Liver (tissue), 6 donors: ENCODE measurements around the gene SFTA2. TPM values are rescaled to one million over a fixed set of nuclear protein-coding genes. Genes with fewer than 3 reads are reported as not detected.

Experiments
- CTCF ChIP-seq: fragments of 150-350 bp; IDR thresholded peaks from 2 replicates; pipeline ENCODE4 v1.5.1; 2017; ENCODE audit warnings: improper control_type of control experiment, low read depth, low read length; ENCODE audit not compliant: missing input control
- HNF4A ChIP-seq, 2 donors: conservative IDR thresholded peaks; 2 replicates each; pipeline ENCODE4 v1.6.1; 2016; ENCODE audit warnings: antibody characterized with exemption in 2 of 2, mild to moderate bottlenecking in 2 of 2
- HNF4G ChIP-seq: IDR thresholded peaks from 2 replicates; pipeline ENCODE4 v1.6.1; 2016; ENCODE audit warnings: antibody characterized with exemption
- MAX ChIP-seq: IDR thresholded peaks from 2 replicates; pipeline ENCODE4 v1.6.1; 2016; ENCODE audit warnings: antibody characterized with exemption
- SP1 ChIP-seq: IDR thresholded peaks from 2 replicates; pipeline ENCODE4 v1.6.1; 2018; ENCODE audit warnings: antibody characterized with exemption, mild to moderate bottlenecking
- YY1 ChIP-seq: IDR thresholded peaks from 2 replicates; pipeline ENCODE4 v1.6.1; 2016; ENCODE audit warnings: antibody characterized with exemption, mild to moderate bottlenecking
- polyA plus RNA-seq, 2 donors: library from polyadenylated mRNA; stranded (reverse) in 1 of 2; unstranded in 1 of 2; fragments of 200-250 nt in 1 of 2; fragments of >200 nt in 1 of 2; fragmentation: Nextera tagmentation in 1 of 2; extraction: Ambion mirVana in 1 of 2; gene quantifications; one replicate each; pipeline versions ENCODE4 v1.2.1 to v1.2.3, GENCODE V29; 2013 to 2015
- small RNA-seq: library from RNA; depleted of rRNA; stranded (forward); fragments of <200 nt; gene quantifications from one replicate; pipeline ENCODE3, GENCODE V24; 2014
- total RNA-seq, 2 donors: library from RNA; depleted of rRNA; stranded (reverse); fragments of >200 nt; gene quantifications; one replicate each; pipeline ENCODE4 v1.2.3, GENCODE V29; 2014
- donor health status: healthy.
- donor health status: healthy.
- donor health status: healthy.

Gene SFTA2
- total and polyA plus RNA-seq, 4 donors, result 0.60 TPM; not detected in 3

- TF ChIP-seq CTCF (no peak), SP1 (no peak), HNF4G (no peak), HNF4A (conservative IDR thresholded peaks at IDR 0.05) (no peak), YY1 (no peak), MAX (no peak)
Measured at GRCh38 chr6:30881392-30882203, 50.4 kb downstream of the SFTA2 start (continued).

Small RNAs within 50 kb of the gene (small RNA-seq; reads per million reads assigned to genes)
- gene RF00019, result not detected

Other genes with a start within 250 kb of the SFTA2 start
- 10 to 100 TPM; 11.4 to 11.5 TPM for gene PPP1R18, start 245.5 kb downstream of the SFTA2 start, total RNA-seq
- 10 to 100 TPM in 1 of 2 donors, 1 to 10 TPM in 1; 7.4 to 17.4 TPM for gene PPP1R18, start 245.5 kb downstream of the SFTA2 start, polyA plus RNA-seq
- 1 to 10 TPM in 1 of 2 donors, under 1 TPM in 1; 0.59 to 2.3 TPM for gene NRM, start 241.2 kb downstream of the SFTA2 start, total RNA-seq
- gene NRM, start 241.2 kb downstream of the SFTA2 start, polyA plus RNA-seq, result 1 to 10 TPM; 2.4 to 3.3 TPM
- 10 to 100 TPM in 1 of 2 donors, 1 to 10 TPM in 1; 9.0 to 15.5 TPM for gene MDC1, start 214.9 kb downstream of the SFTA2 start, total RNA-seq
- gene MDC1, start 214.9 kb downstream of the SFTA2 start, polyA plus RNA-seq, result 1 to 10 TPM; 5.9 to 7.7 TPM
- gene TUBB, start 211.8 kb downstream of the SFTA2 start, total RNA-seq, result 100 to 1,000 TPM; 197 to 533 TPM
- 100 to 1,000 TPM; 115 to 224 TPM for gene TUBB, start 211.8 kb downstream of the SFTA2 start, polyA plus RNA-seq
- 10 to 100 TPM; 38.6 to 60.5 TPM for gene FLOT1, start 189.5 kb downstream of the SFTA2 start, total RNA-seq
- 10 to 100 TPM; 58.4 to 99.8 TPM for gene FLOT1, start 189.5 kb downstream of the SFTA2 start, polyA plus RNA-seq
- gene IER3, start 187.6 kb downstream of the SFTA2 start, total RNA-seq, result 1 to 10 TPM; 1.3 to 6.5 TPM
- gene IER3, start 187.6 kb downstream of the SFTA2 start, polyA plus RNA-seq, result 1 to 10 TPM; 6.9 to 8.1 TPM
- 1 to 10 TPM; 4.0 to 5.3 TPM for gene DDR1, start 47.7 kb downstream of the SFTA2 start, total RNA-seq
- 1 to 10 TPM; 1.2 to 4.8 TPM for gene DDR1, start 47.7 kb downstream of the SFTA2 start, polyA plus RNA-seq
- gene GTF2H4, start 24.0 kb downstream of the SFTA2 start, total RNA-seq, result 10 to 100 TPM; 11.0 to 13.6 TPM
- gene GTF2H4, start 24.0 kb downstream of the SFTA2 start, polyA plus RNA-seq, result 10 to 100 TPM in 1 of 2 donors, 1 to 10 TPM in 1; 6.2 to 15.8 TPM
- 10 to 100 TPM; 10.2 to 23.3 TPM for gene VARS2, start 17.9 kb downstream of the SFTA2 start, total RNA-seq
- 10 to 100 TPM in 1 of 2 donors, 1 to 10 TPM in 1; 9.4 to 22.4 TPM for gene VARS2, start 17.9 kb downstream of the SFTA2 start, polyA plus RNA-seq
- under 1 TPM in 1 of 2 donors, not detected in 1; under 0.01 TPM for gene MUCL3, start 8.8 kb upstream of the SFTA2 start, total RNA-seq
- gene MUCL3, start 8.8 kb upstream of the SFTA2 start, polyA plus RNA-seq, result not detected
- not detected for gene MUC21, start 51.5 kb upstream of the SFTA2 start, total RNA-seq
- gene MUC21, start 51.5 kb upstream of the SFTA2 start, polyA plus RNA-seq, result under 1 TPM in 1 of 2 donors, not detected in 1; 0.02 TPM
- gene MUC22, start 78.3 kb upstream of the SFTA2 start, total RNA-seq, result not detected
- not detected for gene MUC22, start 78.3 kb upstream of the SFTA2 start, polyA plus RNA-seq
- gene C6orf15, start 180.4 kb upstream of the SFTA2 start, total RNA-seq, result not detected
- gene C6orf15, start 180.4 kb upstream of the SFTA2 start, polyA plus RNA-seq, result not detected
- under 1 TPM in 1 of 2 donors, not detected in 1; under 0.01 TPM for gene PSORS1C1, start 182.6 kb upstream of the SFTA2 start, total RNA-seq
- under 1 TPM in 1 of 2 donors, not detected in 1; 0.08 TPM for gene PSORS1C1, start 182.6 kb upstream of the SFTA2 start, polyA plus RNA-seq
- not detected for gene CDSN, start 188.3 kb upstream of the SFTA2 start, total RNA-seq
- not detected for gene CDSN, start 188.3 kb upstream of the SFTA2 start, polyA plus RNA-seq
- not detected for gene PSORS1C2, start 206.9 kb upstream of the SFTA2 start, total RNA-seq
- gene PSORS1C2, start 206.9 kb upstream of the SFTA2 start, polyA plus RNA-seq, result not detected
- 1 to 10 TPM; 6.9 to 9.9 TPM for gene CCHCR1, start 225.6 kb upstream of the SFTA2 start, total RNA-seq
- gene CCHCR1, start 225.6 kb upstream of the SFTA2 start, polyA plus RNA-seq, result 1 to 10 TPM; 3.1 to 5.6 TPM
- gene TCF19, start 226.4 kb upstream of the SFTA2 start, total RNA-seq, result 10 to 100 TPM in 1 of 2 donors, under 1 TPM in 1; 0.67 to 16.8 TPM
- gene TCF19, start 226.4 kb upstream of the SFTA2 start, polyA plus RNA-seq, result 1 to 10 TPM in 1 of 2 donors, under 1 TPM in 1; 0.63 to 3.4 TPM
- 1 to 10 TPM in 1 of 2 donors, not detected in 1; 3.2 TPM for gene POU5F1, start 238.5 kb upstream of the SFTA2 start, total RNA-seq
- gene POU5F1, start 238.5 kb upstream of the SFTA2 start, polyA plus RNA-seq, result under 1 TPM in 1 of 2 donors, not detected in 1; 0.32 TPM